ENCODE data around the gene BSN.

Gene BSN

GRCh38 chr3:49602877-49603411 lies 48.7 kb downstream of the BSN start:
- peak; percentile 87 for DNase-seq

GRCh38 chr3:49606427-49606826 lies 52.1 kb downstream of the BSN start:
- DNase-seq = no peak

GRCh38 chr3:49607105-49607591 lies 52.9 kb downstream of the BSN start:
- no peak for DNase-seq

- DNase-seq = no peak
Measured at GRCh38 chr3:49607796-49608195, 53.5 kb downstream of the BSN start.

GRCh38 chr3:49609314-49609713 lies 55.0 kb downstream of the BSN start:
- no peak for DNase-seq

GRCh38 chr3:49609815-49610214 lies 55.5 kb downstream of the BSN start:
- no peak for DNase-seq

GRCh38 chr3:49610666-49611280 lies 56.5 kb downstream of the BSN start:
- DNase-seq = no peak

- DNase-seq = no peak
Measured at GRCh38 chr3:49611291-49611690, 57.0 kb downstream of the BSN start.

GRCh38 chr3:49611719-49612118 lies 57.4 kb downstream of the BSN start:
- DNase-seq = no peak

GRCh38 chr3:49614936-49615335 lies 60.7 kb downstream of the BSN start:
- DNase-seq = peak; percentile 38

- peak; percentile 22 for DNase-seq
Measured at GRCh38 chr3:49616061-49616460, 61.8 kb downstream of the BSN start.

GRCh38 chr3:49616491-49616941 lies 62.2 kb downstream of the BSN start:
- DNase-seq = peak; percentile 34

GRCh38 chr3:49617390-49618013 lies 63.2 kb downstream of the BSN start:
- peak; percentile 49 for DNase-seq

- no peak for DNase-seq
Measured at GRCh38 chr3:49618412-49618811, 64.1 kb downstream of the BSN start.

GRCh38 chr3:49619649-49620048 lies 65.4 kb downstream of the BSN start:
- DNase-seq = no peak

GRCh38 chr3:49620728-49621127 lies 66.5 kb downstream of the BSN start:
- no peak for DNase-seq

- no peak for DNase-seq
Measured at GRCh38 chr3:49623071-49623470, 68.8 kb downstream of the BSN start.

GRCh38 chr3:49625071-49625470 lies 70.8 kb downstream of the BSN start:
- DNase-seq = no peak

GRCh38 chr3:49626101-49626581 lies 71.9 kb downstream of the BSN start:
- DNase-seq = no peak

GRCh38 chr3:49626796-49627195 lies 72.5 kb downstream of the BSN start:
- DNase-seq = no peak

GRCh38 chr3:49627634-49628033 lies 73.4 kb downstream of the BSN start:
- DNase-seq = no peak

GRCh38 chr3:49628249-49628648 lies 74.0 kb downstream of the BSN start:
- DNase-seq = no peak

GRCh38 chr3:49629451-49629850 lies 75.2 kb downstream of the BSN start:
- DNase-seq = no peak

GRCh38 chr3:49629866-49630265 lies 75.6 kb downstream of the BSN start:
- DNase-seq = no peak
